MCF 10A (cell line): ENCODE results near the gene STAG1. TPM values are rescaled to one million over a fixed set of nuclear protein-coding genes. Genes with fewer than 3 reads are reported as not detected.

Experiments used
- BruUV-seq: library from RNA; stranded (reverse); fragments of 400-500 nt; replicated peaks from 2 replicates; lab custom pipeline; 2021; lab: Mats Ljungman, UMichigan
- CTCF ChIA-PET: fragments of 300-600 bp; sonication (Branson Sonifier 250); formaldehyde crosslinking; extraction: SDS; loops from one replicate; lab custom pipeline; 2021; ENCODE audit warnings: antibody characterized with exemption, inconsistent platforms; lab: Yijun Ruan, JAX
- POLR2A ChIA-PET: fragments of 300-600, 350-650 bp; sonication (Branson Sonifier 250); formaldehyde crosslinking; extraction: SDS; loops from one replicate; lab custom pipeline; 2020; ENCODE audit warnings: antibody characterized with exemption, inconsistent platforms; lab: Yijun Ruan, JAX
- DNase-seq: peaks from one replicate; pipeline ENCODE4 v3.0.0-alpha.2; 2018; ENCODE audit not compliant: unreplicated experiment
- H3K27ac Mint-ChIP-seq: one replicate; pipeline ENCODE4 v1.8.0; 2022; ENCODE audit warnings: mild to moderate bottlenecking, low read depth, mixed read lengths; ENCODE audit not compliant: unreplicated experiment
- H3K27me3 Mint-ChIP-seq: one replicate; pipeline ENCODE4 v1.8.0; 2022; ENCODE audit warnings: mixed read lengths; ENCODE audit not compliant: insufficient read depth, unreplicated experiment
- H3K36me3 Mint-ChIP-seq: one replicate; pipeline ENCODE4 v1.8.0; 2022; ENCODE audit warnings: mild to moderate bottlenecking, moderate library complexity, mixed read lengths; ENCODE audit not compliant: insufficient read depth, unreplicated experiment
- H3K4me1 Mint-ChIP-seq: one replicate; pipeline ENCODE4 v1.8.0; 2022; ENCODE audit warnings: mixed read lengths; ENCODE audit not compliant: insufficient read depth, unreplicated experiment
- H3K4me3 Mint-ChIP-seq: one replicate; pipeline ENCODE4 v1.8.0; 2022; ENCODE audit warnings: mild to moderate bottlenecking, moderate library complexity, mixed read lengths; ENCODE audit not compliant: unreplicated experiment
- H3K9me3 Mint-ChIP-seq: one replicate; pipeline ENCODE4 v1.8.0; 2022; ENCODE audit warnings: mixed read lengths; ENCODE audit not compliant: unreplicated experiment
- intact Hi-C: fragments of 100-400 bp; cut with micrococcal nuclease; formaldehyde crosslinking; loops from 2 replicates; pipeline ENCODE4 v1.14.1; 2022
- total RNA-seq: library from RNA; stranded (reverse); gene quantifications from 2 replicates; pipeline ENCODE4 v1.2.3, GENCODE V29; 2022
- TF ChIP-seq, protein P1 (sequence below): fragments of 200-600 bp; IDR thresholded peaks from one replicate; pipeline ENCODE4 v1.8.0; 2022; ENCODE audit warnings: antibody characterized with exemption, mild to moderate bottlenecking; ENCODE audit not compliant: unreplicated experiment

The STAG1 gene
- total RNA-seq, 1 experiment from 2014 or later = 34.3 TPM

DNA sequence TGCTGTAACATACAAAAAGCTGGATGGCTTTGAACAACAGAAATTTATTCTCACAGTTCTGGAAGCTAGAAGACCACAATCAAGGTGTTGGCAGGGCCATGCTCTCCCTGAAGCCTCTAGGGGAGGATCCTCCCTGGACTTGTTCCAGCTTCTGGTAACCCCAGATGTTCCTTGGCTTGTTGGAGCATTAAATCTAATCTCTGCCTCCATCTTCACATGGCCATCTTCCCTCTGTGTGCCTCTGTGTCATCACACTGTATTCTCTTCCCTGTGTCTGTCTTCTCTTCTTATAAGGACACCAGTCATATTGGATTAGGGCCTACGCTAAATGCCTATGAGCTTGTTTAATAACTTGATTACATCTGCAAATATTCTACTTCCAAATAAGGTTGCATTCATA, 109.5 kb downstream of the STAG1 start:
- peaks cover 11% of the 10 kb centered on the region for H3K36me3 Mint-ChIP-seq
- H3K4me3 Mint-ChIP-seq = no peak overlapping the region
- TF ChIP-seq, protein P1, sequence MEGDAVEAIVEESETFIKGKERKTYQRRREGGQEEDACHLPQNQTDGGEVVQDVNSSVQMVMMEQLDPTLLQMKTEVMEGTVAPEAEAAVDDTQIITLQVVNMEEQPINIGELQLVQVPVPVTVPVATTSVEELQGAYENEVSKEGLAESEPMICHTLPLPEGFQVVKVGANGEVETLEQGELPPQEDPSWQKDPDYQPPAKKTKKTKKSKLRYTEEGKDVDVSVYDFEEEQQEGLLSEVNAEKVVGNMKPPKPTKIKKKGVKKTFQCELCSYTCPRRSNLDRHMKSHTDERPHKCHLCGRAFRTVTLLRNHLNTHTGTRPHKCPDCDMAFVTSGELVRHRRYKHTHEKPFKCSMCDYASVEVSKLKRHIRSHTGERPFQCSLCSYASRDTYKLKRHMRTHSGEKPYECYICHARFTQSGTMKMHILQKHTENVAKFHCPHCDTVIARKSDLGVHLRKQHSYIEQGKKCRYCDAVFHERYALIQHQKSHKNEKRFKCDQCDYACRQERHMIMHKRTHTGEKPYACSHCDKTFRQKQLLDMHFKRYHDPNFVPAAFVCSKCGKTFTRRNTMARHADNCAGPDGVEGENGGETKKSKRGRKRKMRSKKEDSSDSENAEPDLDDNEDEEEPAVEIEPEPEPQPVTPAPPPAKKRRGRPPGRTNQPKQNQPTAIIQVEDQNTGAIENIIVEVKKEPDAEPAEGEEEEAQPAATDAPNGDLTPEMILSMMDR = no peak
- ChIA-PET POLR2A (interaction anchor here (1.2 kb wide), 1 partner anchor 9 kb away, joined by 3 read pairs; no protein-coding TSS in a partner anchor), CTCF (no interaction called here)
- H3K27ac Mint-ChIP-seq = no peak overlapping the region
- peaks cover 19% of the 10 kb centered on the region for H3K4me1 Mint-ChIP-seq
- no peaks in the 10 kb centered on the region for H3K9me3 Mint-ChIP-seq
- DNase-seq = no peak
- intact Hi-C loops = no loop called here
- no peaks in the 10 kb centered on the region for H3K27me3 Mint-ChIP-seq
- no TSS peak for BruUV-seq

DNA sequence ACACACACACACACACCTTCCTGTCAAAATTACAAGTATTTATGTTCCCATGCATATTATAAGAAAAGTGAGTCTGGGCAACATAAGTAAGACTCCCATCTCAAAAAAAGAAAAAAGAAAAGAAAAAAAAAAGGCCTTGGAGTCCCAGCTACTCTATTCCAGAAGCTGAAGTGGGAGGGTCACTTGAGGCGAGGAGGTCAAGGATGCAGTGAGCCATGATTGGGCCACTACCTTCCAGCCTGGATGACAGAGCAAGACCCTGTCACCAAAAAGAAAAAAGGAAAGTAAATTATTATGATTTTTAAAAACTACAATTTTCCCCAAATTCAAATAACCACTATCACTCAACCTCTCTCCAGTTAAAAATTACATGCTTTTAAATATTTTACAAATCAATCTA, 113.1 kb downstream of the STAG1 start:
- no peaks in the 10 kb centered on the region for H3K9me3 Mint-ChIP-seq
- no TSS peak for BruUV-seq
- POLR2A ChIA-PET = interaction anchor here (1.1 kb wide), 3 partner anchors 10 to 20 kb away, joined by 4 read pairs; no protein-coding TSS in a partner anchor
- DNase-seq = no peak
- peaks cover 13% of the 10 kb centered on the region for H3K4me1 Mint-ChIP-seq
- no peaks in the 10 kb centered on the region for H3K27me3 Mint-ChIP-seq
- intact Hi-C loops = no loop called here
- TF ChIP-seq, protein P1 = no peak
- peaks cover 6% of the 10 kb centered on the region for H3K36me3 Mint-ChIP-seq
- CTCF ChIA-PET = interaction anchor here (1.2 kb wide), 1 partner anchor 113 kb away, joined by 5 read pairs; the partner anchor contains the start of gene STAG1
- no peak overlapping the region for H3K4me3 Mint-ChIP-seq
- peak overlapping the region; percentile 22 for H3K27ac Mint-ChIP-seq

DNA sequence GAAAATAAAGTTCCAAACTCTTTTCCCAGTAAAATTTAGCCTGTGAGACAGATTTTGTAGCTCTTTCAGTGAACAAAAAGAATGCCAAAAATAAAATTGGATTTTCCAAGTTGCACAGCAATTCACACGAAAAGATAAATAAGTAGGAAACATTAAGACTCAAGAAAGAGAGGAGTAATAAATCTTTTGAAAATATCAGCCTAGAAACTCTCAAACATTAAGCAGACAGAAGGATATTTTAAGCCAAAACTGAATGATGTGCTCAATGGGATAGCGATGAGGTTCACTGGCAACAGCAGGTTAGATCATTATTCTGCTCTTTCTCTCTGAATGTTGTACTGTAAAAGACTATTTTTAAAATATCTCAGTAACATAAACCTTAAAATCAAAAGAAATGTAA, 115.0 kb downstream of the STAG1 start:
- ChIA-PET POLR2A (interaction anchor here (0.6 to 1.3 kb wide), 2 partner anchors 10 to 14 kb away, joined by 3 to 4 read pairs; no protein-coding TSS in a partner anchor), CTCF (no interaction called here)
- TF ChIP-seq, protein P1 = no peak
- no peaks in the 10 kb centered on the region for H3K36me3 Mint-ChIP-seq
- no TSS peak for BruUV-seq
- no peaks in the 10 kb centered on the region for H3K27me3 Mint-ChIP-seq
- no peak overlapping the region for H3K4me3 Mint-ChIP-seq
- H3K9me3 Mint-ChIP-seq = no peaks in the 10 kb centered on the region
- intact Hi-C loops = no loop called here
- no peak overlapping the region for H3K27ac Mint-ChIP-seq
- H3K4me1 Mint-ChIP-seq = peaks cover 16% of the 10 kb centered on the region
- DNase-seq = no peak

GRCh38 chr3:136634821-136635220, 117.4 kb downstream of the STAG1 start:
- no peak for DNase-seq
- ChIA-PET POLR2A (interaction anchor here (0.6 to 0.7 kb wide), 2 partner anchors 59 to 386 kb away, joined by 6 to 7 read pairs; no protein-coding TSS in a partner anchor), CTCF (interaction anchor here (0.7 kb wide), 1 partner anchor 564 kb away, joined by 4 read pairs; no protein-coding TSS in a partner anchor)
- Mint-ChIP-seq H3K27me3 (no peaks in the 10 kb centered on the region), H3K9me3 (no peaks in the 10 kb centered on the region), H3K36me3 (no peaks in the 10 kb centered on the region), H3K4me3 (no peak overlapping the region), H3K4me1 (peaks cover 28% of the 10 kb centered on the region), H3K27ac (no peak overlapping the region)
- no TSS peak for BruUV-seq
- intact Hi-C loops = no loop called here
- TF ChIP-seq, protein P1 = no peak
